ENCODE measurements around the gene PRIMA1. TPM values are rescaled to one million over a fixed set of nuclear protein-coding genes. Genes with fewer than 3 reads are reported as not detected.
A peak's percentile ranks its signal among the peaks of the same experiment; 100 is the strongest.

The PRIMA1 gene
- total RNA-seq, 1 donor from 2014 or later = 2.0 TPM

GRCh38 chr14:93788543-93789227 lies 400 bp upstream of the PRIMA1 start:
- Mint-ChIP-seq H3K9me3 (no peaks in the 10 kb centered on the region), H3K27ac (ENCODE audit: unreplicated experiment) (no peak overlapping the region), H3K4me1 (peaks cover 18% of the 10 kb centered on the region), H3K36me3 (ENCODE audit: low read depth) (no peaks in the 10 kb centered on the region), H3K27me3 (ENCODE audit: low read depth) (peaks cover 63% of the 10 kb centered on the region), H3K4me3 (peak overlapping the region; percentile 87)
- DNase-seq (ENCODE audit: low read depth, low spot score) = peak; percentile 31
- TF ChIP-seq, protein P1, sequence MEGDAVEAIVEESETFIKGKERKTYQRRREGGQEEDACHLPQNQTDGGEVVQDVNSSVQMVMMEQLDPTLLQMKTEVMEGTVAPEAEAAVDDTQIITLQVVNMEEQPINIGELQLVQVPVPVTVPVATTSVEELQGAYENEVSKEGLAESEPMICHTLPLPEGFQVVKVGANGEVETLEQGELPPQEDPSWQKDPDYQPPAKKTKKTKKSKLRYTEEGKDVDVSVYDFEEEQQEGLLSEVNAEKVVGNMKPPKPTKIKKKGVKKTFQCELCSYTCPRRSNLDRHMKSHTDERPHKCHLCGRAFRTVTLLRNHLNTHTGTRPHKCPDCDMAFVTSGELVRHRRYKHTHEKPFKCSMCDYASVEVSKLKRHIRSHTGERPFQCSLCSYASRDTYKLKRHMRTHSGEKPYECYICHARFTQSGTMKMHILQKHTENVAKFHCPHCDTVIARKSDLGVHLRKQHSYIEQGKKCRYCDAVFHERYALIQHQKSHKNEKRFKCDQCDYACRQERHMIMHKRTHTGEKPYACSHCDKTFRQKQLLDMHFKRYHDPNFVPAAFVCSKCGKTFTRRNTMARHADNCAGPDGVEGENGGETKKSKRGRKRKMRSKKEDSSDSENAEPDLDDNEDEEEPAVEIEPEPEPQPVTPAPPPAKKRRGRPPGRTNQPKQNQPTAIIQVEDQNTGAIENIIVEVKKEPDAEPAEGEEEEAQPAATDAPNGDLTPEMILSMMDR (conservative IDR thresholded peaks at IDR 0.05) = peak; percentile 38

- TF ChIP-seq, protein P1 (conservative IDR thresholded peaks at IDR 0.05) = no peak
- no peak overlapping the region for H3K27ac Mint-ChIP-seq (ENCODE audit: unreplicated experiment)
- H3K36me3 Mint-ChIP-seq (ENCODE audit: low read depth) = no peaks in the 10 kb centered on the region
- H3K27me3 Mint-ChIP-seq (ENCODE audit: low read depth) = peaks cover 63% of the 10 kb centered on the region
- peak; percentile 18 for DNase-seq (ENCODE audit: low read depth, low spot score)
- peak overlapping the region; percentile 81 for H3K4me3 Mint-ChIP-seq
- H3K4me1 Mint-ChIP-seq = peaks cover 18% of the 10 kb centered on the region
- no peaks in the 10 kb centered on the region for H3K9me3 Mint-ChIP-seq
Measured at GRCh38 chr14:93787465-93788292, 606 bp downstream of the PRIMA1 start.

GRCh38 chr14:93785423-93785822 lies 2.9 kb downstream of the PRIMA1 start:
- Mint-ChIP-seq H3K27ac (ENCODE audit: unreplicated experiment) (no peak overlapping the region), H3K9me3 (no peaks in the 10 kb centered on the region), H3K27me3 (ENCODE audit: low read depth) (peaks cover 59% of the 10 kb centered on the region), H3K4me1 (peaks cover 18% of the 10 kb centered on the region), H3K4me3 (no peak overlapping the region), H3K36me3 (ENCODE audit: low read depth) (no peaks in the 10 kb centered on the region)
- TF ChIP-seq, protein P1 (conservative IDR thresholded peaks at IDR 0.05) = no peak
- DNase-seq (ENCODE audit: low read depth, low spot score) = no peak

DNA sequence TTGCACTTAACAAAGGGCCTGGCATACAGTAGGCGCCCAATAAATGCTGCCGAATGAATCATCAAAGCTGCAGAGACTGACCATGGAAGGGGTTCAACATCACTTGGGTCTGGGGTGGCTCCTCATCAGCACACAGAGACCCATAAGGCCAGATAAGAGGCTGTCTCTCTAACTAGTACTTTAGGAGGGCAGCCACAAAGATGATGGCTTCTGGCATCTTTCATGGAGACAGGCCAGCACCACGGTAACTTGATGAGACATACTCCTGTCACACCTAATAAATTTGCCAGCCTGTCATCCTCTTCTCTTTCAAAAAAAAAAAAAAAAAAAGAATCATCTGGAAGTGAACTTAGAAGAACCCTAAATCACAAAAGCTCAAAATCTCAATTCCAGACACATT lies 3.4 kb downstream of the PRIMA1 start:
- H3K4me3 Mint-ChIP-seq = no peak overlapping the region

DNA sequence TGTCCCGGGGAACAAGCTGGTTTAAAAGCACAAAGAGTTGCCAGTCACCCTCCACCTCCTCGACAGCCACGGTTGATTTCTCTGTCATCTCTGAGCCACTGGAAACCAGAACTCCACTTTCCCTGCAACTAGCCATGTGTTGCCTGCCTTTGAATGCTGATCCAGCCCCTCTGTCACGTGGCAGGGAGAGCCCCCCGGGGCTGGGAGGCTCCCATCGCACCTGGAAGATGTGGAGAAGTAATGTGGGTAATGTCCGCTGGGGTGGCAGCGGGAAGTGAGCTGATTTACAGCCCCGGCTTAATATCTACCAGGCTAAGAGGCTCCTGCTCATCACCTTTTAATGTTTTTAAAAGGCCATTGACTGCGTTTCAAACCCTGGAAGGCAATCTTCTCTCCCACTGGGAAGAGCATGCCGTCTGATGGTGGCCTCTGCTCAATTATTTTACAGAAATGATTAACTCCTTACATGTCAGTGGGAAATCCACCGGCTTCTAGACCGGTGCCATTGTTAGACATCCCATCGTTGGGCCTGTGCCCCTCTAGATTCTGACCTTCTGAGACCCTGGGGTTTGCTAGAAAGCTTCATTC lies 7.4 kb downstream of the PRIMA1 start:
- Mint-ChIP-seq H3K4me3 (no peak overlapping the region), H3K4me1 (peaks cover 22% of the 10 kb centered on the region), H3K27ac (ENCODE audit: unreplicated experiment) (no peak overlapping the region), H3K36me3 (ENCODE audit: low read depth) (no peaks in the 10 kb centered on the region), H3K9me3 (no peaks in the 10 kb centered on the region), H3K27me3 (ENCODE audit: low read depth) (peaks cover 18% of the 10 kb centered on the region)
- TF ChIP-seq, protein P1 (conservative IDR thresholded peaks at IDR 0.05) = no peak
- no peak for DNase-seq (ENCODE audit: low read depth, low spot score)

More for the DNA sequence above, 3.4 kb downstream of the PRIMA1 start:
- peaks cover 55% of the 10 kb centered on the region for H3K27me3 Mint-ChIP-seq (ENCODE audit: low read depth)
- no peaks in the 10 kb centered on the region for H3K9me3 Mint-ChIP-seq
- H3K27ac Mint-ChIP-seq (ENCODE audit: unreplicated experiment) = no peak overlapping the region
- H3K36me3 Mint-ChIP-seq (ENCODE audit: low read depth) = no peaks in the 10 kb centered on the region
- TF ChIP-seq, protein P1 (conservative IDR thresholded peaks at IDR 0.05) = no peak
- DNase-seq (ENCODE audit: low read depth, low spot score) = no peak
- H3K4me1 Mint-ChIP-seq = peaks cover 19% of the 10 kb centered on the region
